Spleen (tissue), 7 donors: Measurements from ENCODE around the gene LSM14B.

Experiments
- POLR2A ChIP-seq, 3 donors: fragments of 450-650 bp; IDR thresholded peaks; one replicate each; pipeline ENCODE4 v1.5.1; 2017; ENCODE audit warnings: antibody characterized with exemption in 3 of 3, mild to moderate bottlenecking in 1 of 3
- POLR2AphosphoS5 ChIP-seq, 3 donors: sonication (generic); formaldehyde crosslinking; IDR thresholded peaks; one replicate each; pipeline ENCODE4 v1.5.1; 2017; ENCODE audit warnings: antibody characterized with exemption in 3 of 3
- TF ChIP-seq, protein P1 (sequence below), 11 experiments: fragments of 200-600 bp in 7 of 11; fragments of 450-650 bp in 4 of 11; sonication (generic) in 4 of 11; IDR thresholded peaks in 8 of 11; conservative IDR thresholded peaks in 3 of 11; 1 replicate in 7 of 11; 2 replicates in 4 of 11; pipeline versions ENCODE4 v1.4.0 to v1.8.0; 2016 to 2021; ENCODE audit warnings: antibody characterized with exemption in 11 of 11, inconsistent platforms in 4 of 11, mild to moderate bottlenecking in 1 of 11
- donor health status: DM: no; HTN: no; CAD: no; lungs with moderate emphysema.
- donor health status: DM: no; HTN: no; CAD: no.
- donor health status: DM: no; HTN: no; CAD: no.

DNA sequence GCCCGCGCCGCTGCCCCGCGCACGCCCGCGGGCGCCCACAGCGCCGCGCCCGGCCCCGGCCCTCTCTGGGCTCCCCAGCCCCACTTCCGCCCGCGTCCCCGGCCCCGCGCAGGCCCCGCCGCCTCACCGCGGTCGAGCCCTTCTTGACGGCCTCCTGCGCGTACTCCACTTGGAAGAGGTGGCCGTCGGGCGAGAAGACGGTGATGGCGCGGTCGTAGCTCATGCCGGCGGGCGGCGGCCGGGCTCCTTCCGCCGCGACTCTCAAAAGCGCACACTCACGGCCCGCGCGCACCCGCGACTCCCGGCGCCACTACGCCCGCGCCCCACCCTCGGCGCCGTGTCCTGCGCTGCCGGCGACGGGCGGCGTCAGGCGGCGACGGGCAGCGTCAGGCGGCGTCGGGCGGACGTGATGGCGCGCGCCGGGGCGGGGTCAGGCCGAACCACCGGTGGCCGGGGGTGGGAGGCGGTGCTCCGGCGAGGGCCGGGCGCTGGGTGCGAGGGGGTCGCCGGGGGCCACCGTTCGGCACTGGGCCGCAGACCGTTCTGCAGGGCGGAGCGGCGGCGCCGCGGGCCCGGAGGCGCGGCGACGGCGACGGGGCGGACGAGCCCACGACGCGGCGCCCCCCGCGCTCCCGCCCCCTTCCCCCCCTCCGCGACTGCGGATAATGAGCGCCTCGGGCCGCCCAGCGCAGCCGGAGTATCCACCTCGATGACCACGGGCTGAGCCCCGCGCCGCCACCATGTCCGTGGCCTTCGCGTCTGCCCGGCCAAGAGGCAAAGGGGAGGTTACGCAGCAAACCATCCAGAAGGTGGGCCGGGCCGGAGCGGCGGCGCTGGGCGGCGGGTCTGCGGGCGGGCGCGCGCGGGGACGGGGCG is 21.0 kb downstream of the LSM14B start, which contains the start of the genes PSMA7 and SS18L1:
- TF ChIP-seq, protein P1, sequence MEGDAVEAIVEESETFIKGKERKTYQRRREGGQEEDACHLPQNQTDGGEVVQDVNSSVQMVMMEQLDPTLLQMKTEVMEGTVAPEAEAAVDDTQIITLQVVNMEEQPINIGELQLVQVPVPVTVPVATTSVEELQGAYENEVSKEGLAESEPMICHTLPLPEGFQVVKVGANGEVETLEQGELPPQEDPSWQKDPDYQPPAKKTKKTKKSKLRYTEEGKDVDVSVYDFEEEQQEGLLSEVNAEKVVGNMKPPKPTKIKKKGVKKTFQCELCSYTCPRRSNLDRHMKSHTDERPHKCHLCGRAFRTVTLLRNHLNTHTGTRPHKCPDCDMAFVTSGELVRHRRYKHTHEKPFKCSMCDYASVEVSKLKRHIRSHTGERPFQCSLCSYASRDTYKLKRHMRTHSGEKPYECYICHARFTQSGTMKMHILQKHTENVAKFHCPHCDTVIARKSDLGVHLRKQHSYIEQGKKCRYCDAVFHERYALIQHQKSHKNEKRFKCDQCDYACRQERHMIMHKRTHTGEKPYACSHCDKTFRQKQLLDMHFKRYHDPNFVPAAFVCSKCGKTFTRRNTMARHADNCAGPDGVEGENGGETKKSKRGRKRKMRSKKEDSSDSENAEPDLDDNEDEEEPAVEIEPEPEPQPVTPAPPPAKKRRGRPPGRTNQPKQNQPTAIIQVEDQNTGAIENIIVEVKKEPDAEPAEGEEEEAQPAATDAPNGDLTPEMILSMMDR (IDR thresholded peaks at IDR 0.05 in 8 of 11, conservative IDR thresholded peaks at IDR 0.05 in 3 of 11) = peak in 2 of 11 experiments; percentile 8 to 10
- peak; percentile 90 to 96 (median 94) for TF ChIP-seq POLR2AphosphoS5 (IDR thresholded peaks at IDR 0.05)
- TF ChIP-seq POLR2A (IDR thresholded peaks at IDR 0.05) = peak in 2 of 3 donors; percentile 70 to 87
